Stimulated activated CD4-positive, alpha-beta T cell treated with anti-CD3 and anti-CD28 coated beads, Interleukin-2, amount 100 ng/mL, for 48 hours (primary cell): ENCODE data around the gene GZF1.

Source experiments
- DNase-seq, 2 donors: peaks; one replicate each; pipeline ENCODE4 v3.0.0-alpha.2; 2020

Gene GZF1

DNA sequence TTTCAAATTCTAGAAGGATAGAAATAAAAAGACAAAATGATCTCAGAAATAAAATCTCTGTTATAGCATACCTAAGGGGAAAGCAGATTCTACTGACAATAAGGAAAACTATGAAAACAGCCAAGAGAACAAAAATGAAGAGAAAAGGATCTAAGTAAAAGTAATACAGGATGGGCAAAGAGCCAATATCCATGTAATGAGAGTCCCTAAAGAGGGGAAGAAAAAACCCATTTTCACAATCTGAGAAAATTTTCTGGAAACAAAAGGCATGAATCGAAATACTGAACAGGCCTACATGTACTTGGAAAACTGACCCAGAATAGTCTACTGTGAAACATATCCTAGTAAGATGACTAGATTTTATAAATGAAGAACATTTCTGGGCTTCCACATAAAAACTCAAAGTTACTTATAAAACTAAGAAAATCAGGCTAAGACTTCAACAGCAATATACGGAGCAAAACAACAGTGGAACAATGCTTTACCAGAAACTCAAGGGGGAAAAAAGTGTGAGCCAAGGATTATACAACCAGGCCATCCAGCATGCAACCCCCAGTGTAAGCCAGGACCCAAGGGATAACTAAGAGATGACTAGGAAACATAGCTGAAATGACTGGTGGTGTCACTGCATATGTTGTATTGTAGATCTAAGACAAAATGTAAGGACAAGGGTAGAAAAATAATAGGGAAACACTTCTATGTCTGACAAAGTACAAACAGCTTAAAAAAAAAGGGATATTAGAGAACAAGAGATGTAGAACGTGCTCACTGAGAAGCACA is 49.1 kb downstream of the GZF1 start:
- DNase-seq, result no peak

DNA sequence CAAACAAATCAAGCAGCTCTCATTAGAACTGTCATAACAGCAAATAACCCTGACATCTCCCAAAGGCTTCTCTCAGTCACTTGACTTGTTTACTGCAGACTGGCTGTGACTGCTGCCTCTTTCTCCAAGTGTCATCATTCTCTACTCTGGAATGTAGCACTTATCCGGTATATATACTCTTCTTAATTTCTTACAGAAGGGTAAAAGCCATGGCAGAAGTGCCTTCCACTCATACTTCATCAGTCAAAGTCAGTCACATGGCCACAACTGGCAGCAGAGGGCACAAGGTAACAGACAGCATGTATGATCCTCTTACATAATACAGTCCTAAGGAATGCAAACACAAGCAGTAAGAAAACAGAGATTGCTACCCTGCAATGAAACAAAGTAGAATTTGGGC is 50.0 kb downstream of the GZF1 start:
- no peak for DNase-seq

DNA sequence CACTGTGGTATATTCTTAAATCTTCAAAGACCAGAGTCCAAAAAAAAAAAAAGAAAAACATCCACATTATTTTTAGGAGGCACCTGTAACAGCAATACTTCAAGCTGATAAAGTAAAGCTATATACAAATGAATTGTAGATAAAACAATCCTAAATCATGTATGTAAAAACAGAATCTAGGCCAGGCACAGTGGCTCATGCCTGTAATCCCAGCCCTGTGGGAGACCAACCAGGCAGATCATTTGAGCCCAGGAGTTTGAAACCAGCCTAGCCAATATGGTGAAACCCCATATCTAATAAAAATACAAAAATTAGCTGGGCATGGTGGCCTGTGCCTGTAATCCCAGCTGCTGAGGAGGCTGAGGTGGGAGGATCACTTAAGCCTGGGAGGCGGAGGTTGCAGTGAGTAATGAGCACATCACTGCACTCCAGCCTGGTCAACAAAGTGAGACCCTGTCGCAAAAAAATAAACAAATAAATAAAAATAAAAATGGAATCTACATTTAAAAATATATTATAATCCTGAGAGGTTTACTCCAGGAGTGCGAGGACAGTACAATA is 52.0 kb downstream of the GZF1 start:
- no peak for DNase-seq

DNA sequence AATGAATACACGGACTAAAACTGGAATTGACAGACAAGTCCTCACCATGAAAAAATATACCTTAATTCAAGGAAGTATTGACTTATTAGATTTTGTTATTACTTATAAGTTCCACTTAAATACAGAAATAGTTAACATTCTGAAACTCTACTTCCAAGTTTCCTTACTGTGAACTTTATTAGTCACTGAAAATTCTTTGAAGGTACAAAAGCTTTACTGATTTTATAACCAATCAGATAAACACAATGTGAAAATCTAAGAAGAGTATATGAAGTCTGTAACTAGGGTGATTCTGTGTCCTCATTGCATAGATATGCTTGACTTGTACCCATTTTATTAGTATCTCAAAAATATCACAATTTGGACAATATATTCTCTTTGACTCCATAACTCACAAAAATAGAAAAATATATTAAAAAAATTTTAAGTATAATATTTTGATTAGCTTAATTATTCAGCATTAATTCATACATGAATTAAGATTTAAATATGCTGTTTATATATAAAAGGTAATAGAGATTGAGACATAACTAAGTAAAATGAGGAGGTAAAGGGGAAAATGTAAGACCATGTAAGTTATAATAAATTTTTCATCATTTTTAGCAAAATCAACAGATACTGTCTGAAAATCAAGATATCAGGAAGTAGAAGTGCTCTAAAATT is 52.7 kb downstream of the GZF1 start:
- DNase-seq, result no peak

DNA sequence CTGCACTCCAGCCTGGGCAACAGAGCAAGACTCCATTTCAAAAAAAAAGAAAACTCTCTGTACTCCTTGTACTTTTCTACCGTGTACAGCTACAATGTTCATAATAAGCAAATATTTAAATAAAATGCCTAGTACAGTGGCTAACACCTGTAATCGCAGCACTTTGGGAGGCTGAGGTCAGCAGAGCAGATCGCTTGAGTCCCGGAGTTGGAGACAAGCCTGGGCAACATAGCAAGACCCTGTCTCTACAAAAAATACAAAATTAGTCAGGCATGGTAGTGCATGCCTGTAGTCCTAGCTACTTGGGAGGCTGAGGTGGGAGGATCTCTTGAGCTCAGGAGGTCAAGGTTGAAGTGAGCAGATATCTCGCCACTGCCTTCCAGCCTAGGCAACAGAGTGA is 53.6 kb downstream of the GZF1 start:
- DNase-seq, result no peak

DNA sequence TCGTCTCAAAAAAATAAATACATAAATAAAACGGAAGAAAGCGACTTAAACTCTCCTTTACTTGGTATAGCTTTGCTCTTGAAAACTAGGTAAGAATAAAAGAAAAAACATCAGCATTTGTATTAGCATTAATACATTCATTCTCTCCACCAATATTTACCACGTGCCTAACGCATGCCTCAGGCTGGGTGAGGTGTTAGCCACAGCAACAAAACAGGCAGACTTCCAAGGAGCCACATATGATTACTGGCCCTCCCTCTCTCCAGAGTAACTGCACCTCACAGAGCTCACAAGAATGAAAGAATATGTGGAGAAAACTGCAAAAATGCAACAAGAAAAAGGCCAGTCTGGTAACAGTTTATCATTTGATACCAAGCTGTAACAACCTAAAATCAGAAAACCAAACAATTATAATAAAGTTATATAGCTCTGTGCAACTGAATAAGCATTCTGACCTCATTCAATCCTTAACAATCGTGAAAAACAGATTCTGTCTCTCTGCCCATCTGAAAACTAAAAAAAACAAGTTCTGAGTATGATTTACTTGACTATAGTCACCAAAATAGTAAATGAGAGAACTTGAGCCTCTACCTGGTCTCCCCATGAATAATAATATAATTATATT is 54.1 kb downstream of the GZF1 start:
- DNase-seq, result no peak

DNA sequence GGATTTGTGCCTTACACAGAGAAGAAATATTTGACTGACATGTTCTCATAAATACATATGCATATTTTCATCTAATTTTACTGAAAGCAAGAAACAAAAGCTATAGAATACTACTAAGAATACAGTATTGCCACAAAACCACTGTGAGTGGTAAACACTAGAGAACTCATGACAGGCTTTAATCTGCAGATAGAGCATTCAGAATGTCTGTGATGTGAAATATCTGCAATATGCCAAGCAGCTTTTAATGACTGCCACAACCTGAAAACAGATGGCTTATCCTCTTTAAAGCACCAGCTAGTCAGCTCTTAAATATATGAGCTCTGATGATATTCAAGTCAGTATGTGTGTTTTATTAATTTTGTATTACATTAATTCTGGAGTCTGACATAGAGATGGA is 55.9 kb downstream of the GZF1 start:
- no peak for DNase-seq

DNA sequence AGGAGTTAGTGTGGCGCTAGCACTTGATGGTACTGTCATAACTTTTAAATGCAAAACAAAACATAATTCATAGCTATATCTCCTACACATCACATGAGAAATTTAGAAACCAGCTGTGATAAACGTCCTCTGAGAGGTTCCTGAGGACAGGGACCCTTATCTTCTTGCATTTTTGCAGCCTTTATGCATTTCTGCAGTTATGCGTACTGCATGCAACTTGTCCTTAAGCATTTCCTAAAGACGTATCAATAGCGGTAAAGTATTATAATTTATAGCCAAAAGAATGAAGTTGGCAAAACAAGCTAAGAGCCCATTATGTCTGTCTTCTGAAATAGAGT is 57.6 kb downstream of the GZF1 start:
- DNase-seq, result no peak

DNA sequence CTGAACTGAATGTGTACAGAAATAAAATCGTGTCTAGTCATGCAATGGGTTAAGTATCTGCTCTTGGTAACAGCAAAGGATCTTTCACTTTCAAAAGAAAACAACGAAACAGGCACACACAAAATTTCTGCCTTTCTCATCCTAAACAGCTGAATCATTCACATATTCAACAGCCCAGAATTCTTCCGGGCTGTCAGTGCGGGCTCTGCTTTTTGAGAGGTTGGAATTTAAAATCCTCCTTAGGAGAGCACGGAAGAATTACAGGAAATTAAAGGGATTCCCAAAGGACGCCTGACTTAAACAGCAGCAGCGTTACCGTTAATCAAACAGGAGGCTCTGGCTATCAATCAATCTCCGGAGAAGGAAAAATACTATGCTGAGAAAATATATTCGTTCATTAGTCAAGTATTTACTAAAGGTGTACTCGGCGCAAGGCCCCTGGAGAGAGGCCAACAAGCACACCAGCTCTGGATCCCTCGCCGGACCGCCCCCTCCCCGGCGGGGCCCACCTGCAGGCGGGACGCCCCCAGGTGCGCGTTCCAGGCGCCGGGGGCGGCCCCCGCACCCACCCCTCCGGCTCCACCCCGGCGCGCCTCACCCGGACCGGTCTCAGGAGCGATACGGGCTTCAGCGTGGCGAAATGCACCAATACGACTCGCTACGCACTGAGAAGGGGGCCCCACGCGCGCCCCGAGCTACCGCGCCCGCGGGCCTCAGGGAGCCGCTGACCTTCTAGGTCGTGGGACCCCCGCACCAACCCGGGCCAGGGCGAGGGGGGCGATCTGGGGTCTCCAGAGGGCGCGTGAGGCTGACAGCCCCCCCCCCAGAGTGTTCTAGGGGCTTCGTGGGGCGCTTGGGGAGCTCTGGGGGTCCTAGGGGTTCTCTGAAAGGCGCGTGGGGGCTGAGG is 58.3 kb downstream of the GZF1 start:
- peak; percentile 34 to 35 for DNase-seq

DNA sequence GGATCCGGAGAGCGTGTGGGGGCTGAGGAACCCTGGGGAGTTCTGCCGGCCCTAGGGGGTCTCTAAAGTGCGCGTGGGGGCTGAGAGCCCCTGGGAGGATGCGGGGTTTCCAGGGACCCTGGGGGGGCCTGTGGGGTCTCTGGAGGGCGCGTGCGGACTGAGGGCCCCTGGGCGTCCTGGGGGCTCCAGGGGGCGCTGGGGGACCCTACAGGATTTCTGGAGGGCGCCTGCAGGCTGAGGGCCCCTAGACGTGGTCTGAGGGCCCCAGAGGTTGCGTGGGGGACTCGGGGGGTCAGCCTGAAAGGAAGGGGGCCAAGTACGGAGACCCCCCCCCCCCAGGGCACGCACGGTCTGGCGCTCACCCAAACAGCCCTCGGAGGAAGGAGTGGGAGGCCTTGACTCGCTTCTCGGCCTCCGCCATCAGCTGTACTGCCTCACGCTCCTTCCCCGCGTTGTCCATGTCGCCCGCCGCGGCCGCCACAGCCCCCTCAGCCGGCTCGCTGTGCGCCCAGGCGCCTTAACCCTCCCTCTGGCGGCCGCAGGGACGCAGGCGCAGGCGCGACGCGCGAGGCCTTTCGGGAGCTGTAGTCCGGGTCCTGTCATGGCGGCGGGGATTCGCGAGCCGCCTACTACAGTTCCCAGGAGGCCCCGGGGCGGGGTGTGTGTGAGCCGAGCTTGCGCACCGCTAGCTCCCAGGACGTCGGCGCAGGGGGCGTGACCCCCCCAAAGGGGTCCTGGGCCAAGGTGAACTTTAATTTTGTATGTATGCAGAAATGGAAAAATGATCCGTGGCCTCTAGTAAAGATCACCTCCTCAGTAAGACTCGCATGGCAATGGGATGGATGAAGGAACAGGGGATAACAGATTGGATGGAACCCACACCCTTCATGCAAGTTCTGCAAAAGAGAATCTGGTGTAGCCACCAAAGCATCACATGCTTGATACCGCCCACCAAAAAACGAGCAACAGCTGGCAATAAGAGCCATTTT is 59.3 kb downstream of the GZF1 start, which contains the start of gene NAPB:
Gene NAPB (minus strand): TSS at position 546 of the 989 bp plus-strand sequence. CDS start 86 bp downstream, at position 460.
- DNase-seq, result peak; percentile 84 to 91
